LNCaP clone FGC (cell line): Measurements from ENCODE around the gene DNAJC11.

ENCODE experiments used
- DNase-seq: peaks from one replicate; pipeline ENCODE4 v3.0.0-alpha.2; 2011; ENCODE audit warnings: low read depth
- H3K4me3 ChIP-seq: 2 replicates; pipeline ENCODE4 v1.5.1; 2011; ENCODE audit warnings: mild to moderate bottlenecking, low read depth, low read length, control low read depth
- CTCF ChIP-seq: IDR thresholded peaks from 2 replicates; pipeline ENCODE4 v1.5.1; 2012; ENCODE audit warnings: mild to moderate bottlenecking; ENCODE audit not compliant: control insufficient read depth, insufficient read depth; ENCODE audit errors: extremely low read depth

DNAJC11 gene

GRCh38 chr1:6632588-6633514 is 68.8 kb downstream of the DNAJC11 start:
- no peak for DNase-seq
- H3K4me3 ChIP-seq, result no peak overlapping the region
- TF ChIP-seq CTCF, result no peak

- no peak overlapping the region for H3K4me3 ChIP-seq
- no peak for DNase-seq
- no peak for TF ChIP-seq CTCF
Observed at GRCh38 chr1:6631058-6631457, 70.6 kb downstream of the DNAJC11 start.

GRCh38 chr1:6630027-6630426 is 71.6 kb downstream of the DNAJC11 start:
- no peak overlapping the region for H3K4me3 ChIP-seq
- no peak for DNase-seq
- no peak for TF ChIP-seq CTCF

GRCh38 chr1:6628971-6629479 is 72.6 kb downstream of the DNAJC11 start:
- no peak for DNase-seq
- no peak overlapping the region for H3K4me3 ChIP-seq
- TF ChIP-seq CTCF, result no peak

GRCh38 chr1:6627841-6628545 is 73.6 kb downstream of the DNAJC11 start:
- H3K4me3 ChIP-seq, result no peak overlapping the region
- TF ChIP-seq CTCF, result no peak
- DNase-seq, result no peak

- no peak overlapping the region for H3K4me3 ChIP-seq
- TF ChIP-seq CTCF, result no peak
- no peak for DNase-seq
Observed at GRCh38 chr1:6627031-6627430, 74.6 kb downstream of the DNAJC11 start.
